Nephron (organoid): Measurements from ENCODE around the gene LRRC4C.

ENCODE experiments used
- H3K27ac Mint-ChIP-seq, 3 experiments: 2 replicates each; pipeline ENCODE4 v1.8.0; 2020; ENCODE audit warnings: mixed read lengths in 3 of 3, mild to moderate bottlenecking in 2 of 3, moderate library complexity in 1 of 3
- H3K27me3 Mint-ChIP-seq: 2 replicates; pipeline ENCODE4 v1.8.0; 2021; ENCODE audit warnings: low read depth, mild to moderate bottlenecking, moderate library complexity, mixed read lengths
- H3K36me3 Mint-ChIP-seq: 2 replicates; pipeline ENCODE4 v1.8.0; 2020; ENCODE audit warnings: low read depth, mixed read lengths
- H3K4me1 Mint-ChIP-seq: 2 replicates; pipeline ENCODE4 v1.8.0; 2020; ENCODE audit warnings: mixed read lengths
- H3K4me3 Mint-ChIP-seq, 3 experiments: 2 replicates each; pipeline ENCODE4 v1.8.0; 2020; ENCODE audit warnings: mild to moderate bottlenecking in 3 of 3, mixed read lengths in 3 of 3, moderate library complexity in 2 of 3
- H3K9me3 Mint-ChIP-seq: 2 replicates; pipeline ENCODE4 v1.8.0; 2020; ENCODE audit warnings: mixed read lengths
- TF ChIP-seq, protein P1 (sequence below), 3 experiments: fragments of 200-600 bp; sonication (generic); IDR thresholded peaks; one replicate each; pipeline ENCODE4 v1.5.0; 2021; ENCODE audit warnings: antibody characterized with exemption in 3 of 3; ENCODE audit not compliant: unreplicated experiment in 3 of 3

The LRRC4C gene

GRCh38 chr11:40316171-40316570 is 1143.3 kb downstream of the LRRC4C start:
- TF ChIP-seq, protein P1, sequence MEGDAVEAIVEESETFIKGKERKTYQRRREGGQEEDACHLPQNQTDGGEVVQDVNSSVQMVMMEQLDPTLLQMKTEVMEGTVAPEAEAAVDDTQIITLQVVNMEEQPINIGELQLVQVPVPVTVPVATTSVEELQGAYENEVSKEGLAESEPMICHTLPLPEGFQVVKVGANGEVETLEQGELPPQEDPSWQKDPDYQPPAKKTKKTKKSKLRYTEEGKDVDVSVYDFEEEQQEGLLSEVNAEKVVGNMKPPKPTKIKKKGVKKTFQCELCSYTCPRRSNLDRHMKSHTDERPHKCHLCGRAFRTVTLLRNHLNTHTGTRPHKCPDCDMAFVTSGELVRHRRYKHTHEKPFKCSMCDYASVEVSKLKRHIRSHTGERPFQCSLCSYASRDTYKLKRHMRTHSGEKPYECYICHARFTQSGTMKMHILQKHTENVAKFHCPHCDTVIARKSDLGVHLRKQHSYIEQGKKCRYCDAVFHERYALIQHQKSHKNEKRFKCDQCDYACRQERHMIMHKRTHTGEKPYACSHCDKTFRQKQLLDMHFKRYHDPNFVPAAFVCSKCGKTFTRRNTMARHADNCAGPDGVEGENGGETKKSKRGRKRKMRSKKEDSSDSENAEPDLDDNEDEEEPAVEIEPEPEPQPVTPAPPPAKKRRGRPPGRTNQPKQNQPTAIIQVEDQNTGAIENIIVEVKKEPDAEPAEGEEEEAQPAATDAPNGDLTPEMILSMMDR (IDR thresholded peaks at IDR 0.05; ENCODE audit: unreplicated experiment in 3 of 3), result no peak
- H3K9me3 Mint-ChIP-seq, result no peaks in the 10 kb centered on the region

DNA sequence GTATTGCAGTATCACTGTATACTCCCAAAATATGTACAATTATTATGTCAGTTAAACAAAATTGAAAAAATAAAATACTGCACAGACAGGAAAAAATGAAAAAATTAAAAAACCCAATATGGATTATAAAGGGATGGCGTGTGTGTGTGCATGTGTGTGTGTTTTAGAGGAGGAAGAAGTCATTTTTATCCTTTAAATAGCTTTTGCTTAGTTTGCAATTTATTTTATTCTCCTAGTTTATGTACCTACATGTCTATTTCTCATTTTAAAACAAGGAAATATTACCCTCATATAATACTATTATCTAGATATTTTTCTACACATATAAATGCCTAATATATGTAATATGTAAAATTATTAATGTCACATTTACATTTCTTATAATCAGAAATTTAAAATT is 1144.3 kb downstream of the LRRC4C start:
- Mint-ChIP-seq H3K9me3 (no peaks in the 10 kb centered on the region), H3K36me3 (no peaks in the 10 kb centered on the region), H3K4me1 (no peaks in the 10 kb centered on the region), H3K27ac (no peak overlapping the region), H3K27me3 (no peaks in the 10 kb centered on the region), H3K4me3 (no peak overlapping the region)
- TF ChIP-seq, protein P1 (IDR thresholded peaks at IDR 0.05; ENCODE audit: unreplicated experiment in 3 of 3), result no peak

More at GRCh38 chr11:40316171-40316570, 1143.3 kb downstream of the LRRC4C start:
- no peak overlapping the region for H3K4me3 Mint-ChIP-seq
- H3K27ac Mint-ChIP-seq, result no peak overlapping the region
- no peaks in the 10 kb centered on the region for H3K4me1 Mint-ChIP-seq
- no peaks in the 10 kb centered on the region for H3K27me3 Mint-ChIP-seq
- no peaks in the 10 kb centered on the region for H3K36me3 Mint-ChIP-seq

DNA sequence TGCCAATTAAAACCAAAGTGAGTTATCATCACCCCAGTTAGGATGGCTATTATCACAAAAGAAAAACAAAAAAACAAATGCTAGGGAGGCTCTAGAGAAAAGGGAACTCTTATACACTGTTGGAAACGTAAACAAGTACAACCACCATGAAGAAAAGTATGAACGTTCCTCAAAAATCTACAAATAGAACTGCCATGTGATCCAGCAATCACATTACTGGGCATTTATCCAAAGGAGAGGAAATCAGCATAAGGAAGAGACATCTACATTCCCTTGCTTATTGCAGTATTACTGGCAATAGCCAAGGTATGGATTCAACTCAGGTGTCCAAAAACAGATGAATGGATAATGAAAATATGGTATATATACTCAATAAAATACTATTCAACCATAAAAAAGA is 1145.1 kb downstream of the LRRC4C start:
- Mint-ChIP-seq H3K4me1 (no peaks in the 10 kb centered on the region), H3K9me3 (no peaks in the 10 kb centered on the region), H3K36me3 (no peaks in the 10 kb centered on the region), H3K4me3 (no peak overlapping the region), H3K27ac (no peak overlapping the region), H3K27me3 (no peaks in the 10 kb centered on the region)
- TF ChIP-seq, protein P1 (IDR thresholded peaks at IDR 0.05; ENCODE audit: unreplicated experiment in 3 of 3), result no peak

DNA sequence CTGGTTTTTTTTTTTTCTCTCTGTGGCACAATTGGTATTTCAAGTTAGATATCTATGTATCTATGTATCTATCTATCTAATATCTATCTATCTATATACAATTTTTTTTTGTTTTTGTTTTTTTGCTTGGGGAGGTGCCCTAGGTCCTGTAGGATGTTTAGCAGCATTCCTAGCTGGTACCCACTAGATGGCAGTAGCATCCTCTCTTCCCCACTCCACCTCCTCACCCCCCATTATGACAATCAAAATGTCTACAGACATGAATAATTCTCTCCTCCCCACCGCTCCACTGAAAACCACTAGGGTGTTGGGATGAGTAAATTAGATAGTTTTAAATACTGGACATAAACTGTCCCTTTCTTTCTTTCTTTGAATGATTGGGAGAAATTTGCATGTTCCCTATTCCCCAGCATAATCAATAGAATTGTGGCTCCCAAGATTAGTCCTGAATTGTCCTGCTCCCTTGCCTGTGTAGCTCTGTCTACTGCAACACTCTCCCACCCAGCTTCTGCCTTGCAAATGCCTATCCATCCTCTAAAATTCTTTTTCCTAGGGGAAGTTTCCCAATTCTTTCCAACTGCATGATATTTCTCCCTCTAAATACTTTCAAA is 1152.4 kb downstream of the LRRC4C start:
- no peaks in the 10 kb centered on the region for H3K27me3 Mint-ChIP-seq

GRCh38 chr11:40302669-40303068 is 1156.8 kb downstream of the LRRC4C start:
- H3K36me3 Mint-ChIP-seq, result no peaks in the 10 kb centered on the region
- H3K27ac Mint-ChIP-seq, result peak overlapping the region; percentile 30 to 82 (median 79)
- TF ChIP-seq, protein P1 (IDR thresholded peaks at IDR 0.05; ENCODE audit: unreplicated experiment in 3 of 3), result no peak

More for the DNA sequence above, 1152.4 kb downstream of the LRRC4C start:
- H3K9me3 Mint-ChIP-seq, result no peaks in the 10 kb centered on the region
- TF ChIP-seq, protein P1 (IDR thresholded peaks at IDR 0.05; ENCODE audit: unreplicated experiment in 3 of 3), result peak; percentile 50 to 72 (median 67)
- H3K4me1 Mint-ChIP-seq, result peaks cover 10% of the 10 kb centered on the region
- H3K27ac Mint-ChIP-seq, result no peak overlapping the region
- H3K36me3 Mint-ChIP-seq, result no peaks in the 10 kb centered on the region
- H3K4me3 Mint-ChIP-seq, result no peak overlapping the region

DNA sequence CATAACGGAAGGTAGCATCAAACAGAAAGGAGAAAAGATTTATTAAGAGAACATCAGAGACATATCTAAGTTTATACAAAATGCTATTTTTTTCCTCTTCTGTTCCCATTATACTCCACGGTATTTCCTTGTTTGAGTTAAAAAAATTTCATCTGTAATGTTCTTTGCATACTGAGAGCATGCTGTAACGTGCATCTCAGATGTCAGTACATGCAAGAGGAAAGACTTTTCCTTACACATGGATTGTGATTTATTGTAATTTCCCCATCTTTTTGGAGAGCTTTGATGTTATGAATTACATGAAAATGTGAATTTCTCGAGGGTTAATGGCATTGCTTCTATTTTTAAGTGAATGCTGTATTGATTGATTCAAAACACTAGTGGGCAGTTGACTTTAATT is 1164.0 kb downstream of the LRRC4C start:
- Mint-ChIP-seq H3K4me3 (peak overlapping the region in 1 of 3 experiments; percentile 21), H3K27ac (no peak overlapping the region), H3K27me3 (peaks cover 4% of the 10 kb centered on the region), H3K36me3 (no peaks in the 10 kb centered on the region), H3K9me3 (no peaks in the 10 kb centered on the region), H3K4me1 (peaks cover 9% of the 10 kb centered on the region)
- TF ChIP-seq, protein P1 (IDR thresholded peaks at IDR 0.05; ENCODE audit: unreplicated experiment in 3 of 3), result no peak

More at GRCh38 chr11:40302669-40303068, 1156.8 kb downstream of the LRRC4C start:
- no peak overlapping the region for H3K4me3 Mint-ChIP-seq
- H3K4me1 Mint-ChIP-seq, result peaks cover 10% of the 10 kb centered on the region
- H3K27me3 Mint-ChIP-seq, result no peaks in the 10 kb centered on the region
- H3K9me3 Mint-ChIP-seq, result no peaks in the 10 kb centered on the region
